Immature natural killer cell (primary cell): ENCODE results near the gene SYPL1. TPM values are rescaled to one million over a fixed set of nuclear protein-coding genes. Genes with fewer than 3 reads are reported as not detected.

Experiments
- DNase-seq, 3 donors: peaks; one replicate each; pipeline ENCODE4 v3.0.0; 2022; ENCODE audit warnings: mixed read lengths in 1 of 3
- H3K27ac Mint-ChIP-seq, 6 donors: one replicate each; pipeline ENCODE4 v1.8.0; 2020; ENCODE audit warnings: mixed read lengths in 6 of 6, mild to moderate bottlenecking in 5 of 6, inconsistent platforms in 4 of 6, moderate library complexity in 3 of 6
- H3K27me3 Mint-ChIP-seq, 3 donors: one replicate each; pipeline ENCODE4 v1.8.0; 2020 to 2021; ENCODE audit warnings: low read depth in 3 of 3, mild to moderate bottlenecking in 3 of 3, mixed read lengths in 3 of 3, moderate library complexity in 3 of 3, inconsistent platforms in 1 of 3
- H3K36me3 Mint-ChIP-seq, 3 donors: one replicate each; pipeline ENCODE4 v1.8.0; 2020; ENCODE audit warnings: mixed read lengths in 3 of 3, inconsistent platforms in 2 of 3, mild to moderate bottlenecking in 2 of 3
- H3K4me1 Mint-ChIP-seq, 2 donors: one replicate each; pipeline ENCODE4 v1.8.0; 2020; ENCODE audit warnings: inconsistent platforms in 2 of 2, mild to moderate bottlenecking in 2 of 2, mixed read lengths in 2 of 2, moderate library complexity in 1 of 2
- H3K4me3 Mint-ChIP-seq, 5 donors: one replicate each; pipeline ENCODE4 v1.8.0; 2020; ENCODE audit warnings: mild to moderate bottlenecking in 5 of 5, mixed read lengths in 5 of 5, inconsistent platforms in 3 of 5, moderate library complexity in 3 of 5
- H3K9me3 Mint-ChIP-seq, 6 donors: one replicate each; pipeline ENCODE4 v1.8.0; 2020; ENCODE audit warnings: mild to moderate bottlenecking in 6 of 6, mixed read lengths in 6 of 6, inconsistent platforms in 4 of 6, moderate library complexity in 3 of 6
- polyA plus RNA-seq, 3 donors: library from polyadenylated mRNA; unstranded; fragments of 300-500 nt; fragmentation: Illumina TruSeq; gene quantifications; one replicate each; pipeline ENCODE4 v1.2.3, GENCODE V29; 2021

The SYPL1 gene
- polyA plus RNA-seq, 3 donors from 2014 or later: 25.3 to 46.5 (median 32.0) TPM

DNA sequence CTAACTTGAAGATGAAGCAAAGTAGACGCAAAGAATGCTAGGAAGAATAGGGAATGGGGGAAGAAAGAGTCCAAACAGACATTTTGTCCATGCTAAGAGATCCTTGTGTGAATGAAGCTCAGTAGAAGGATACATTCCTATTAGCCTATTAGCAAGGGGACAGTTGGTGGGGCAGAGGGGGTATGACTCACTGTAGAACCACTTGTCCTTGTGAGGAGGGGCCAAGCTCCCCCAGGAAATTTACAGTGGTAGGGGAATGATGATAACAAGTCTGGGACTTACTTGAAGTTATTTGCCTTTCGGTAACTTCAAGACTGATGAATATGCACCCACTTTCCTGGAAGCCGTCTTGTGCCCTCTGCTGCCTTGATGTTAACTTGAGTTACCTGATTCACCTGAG is 17.2 kb upstream of the SYPL1 start:
- Mint-ChIP-seq H3K4me3 (no peak overlapping the region), H3K4me1 (peaks cover 0 to 3% of the 10 kb centered on the region in 2 donors), H3K36me3 (no peaks in the 10 kb centered on the region), H3K27me3 (peaks cover 4 to 12% (median 10%) of the 10 kb centered on the region in 3 donors), H3K27ac (no peak overlapping the region), H3K9me3 (no peaks in the 10 kb centered on the region)
- no peak for DNase-seq

- peaks cover 5 to 12% (median 10%) of the 10 kb centered on the region in 3 donors for H3K27me3 Mint-ChIP-seq
- DNase-seq: no peak
- H3K9me3 Mint-ChIP-seq: no peaks in the 10 kb centered on the region
- H3K27ac Mint-ChIP-seq: no peak overlapping the region
- no peaks in the 10 kb centered on the region for H3K36me3 Mint-ChIP-seq
- H3K4me1 Mint-ChIP-seq: peaks cover 0 to 3% of the 10 kb centered on the region in 2 donors
- no peak overlapping the region for H3K4me3 Mint-ChIP-seq
These were observed 16.7 kb upstream of the SYPL1 start for GRCh38 chr7:106128836-106129235.

- Mint-ChIP-seq H3K27ac (no peak overlapping the region), H3K4me1 (peaks cover 0 to 3% of the 10 kb centered on the region in 2 donors), H3K4me3 (no peak overlapping the region), H3K36me3 (no peaks in the 10 kb centered on the region), H3K9me3 (no peaks in the 10 kb centered on the region), H3K27me3 (peaks cover 6 to 11% (median 9%) of the 10 kb centered on the region in 3 donors)
- no peak for DNase-seq
These were observed 16.1 kb upstream of the SYPL1 start for GRCh38 chr7:106127984-106128780.

GRCh38 chr7:106126170-106126938 is 14.2 kb upstream of the SYPL1 start:
- peaks cover 0 to 3% of the 10 kb centered on the region in 2 donors for H3K4me1 Mint-ChIP-seq
- H3K36me3 Mint-ChIP-seq: peaks cover 0 to 3% (median 0%) of the 10 kb centered on the region in 3 donors
- H3K4me3 Mint-ChIP-seq: no peak overlapping the region
- H3K27me3 Mint-ChIP-seq: peaks cover 5 to 13% (median 7%) of the 10 kb centered on the region in 3 donors
- H3K27ac Mint-ChIP-seq: no peak overlapping the region
- no peak for DNase-seq
- no peaks in the 10 kb centered on the region for H3K9me3 Mint-ChIP-seq

GRCh38 chr7:106125417-106125816 is 13.3 kb upstream of the SYPL1 start:
- Mint-ChIP-seq H3K9me3 (no peaks in the 10 kb centered on the region), H3K4me3 (no peak overlapping the region)

GRCh38 chr7:106124186-106124585 is 12.1 kb upstream of the SYPL1 start:
- Mint-ChIP-seq H3K27ac (no peak overlapping the region), H3K4me1 (peaks cover 0 to 3% of the 10 kb centered on the region in 2 donors), H3K27me3 (peaks cover 7 to 14% (median 8%) of the 10 kb centered on the region in 3 donors), H3K9me3 (no peaks in the 10 kb centered on the region), H3K4me3 (no peak overlapping the region), H3K36me3 (peaks cover 0 to 3% (median 0%) of the 10 kb centered on the region in 3 donors)
- DNase-seq: no peak

More at GRCh38 chr7:106125417-106125816, 13.3 kb upstream of the SYPL1 start:
- Mint-ChIP-seq H3K36me3 (peaks cover 0 to 3% (median 0%) of the 10 kb centered on the region in 3 donors), H3K27me3 (peaks cover 6 to 15% (median 7%) of the 10 kb centered on the region in 3 donors), H3K4me1 (peaks cover 0 to 3% of the 10 kb centered on the region in 2 donors), H3K27ac (no peak overlapping the region)
- DNase-seq: no peak

DNA sequence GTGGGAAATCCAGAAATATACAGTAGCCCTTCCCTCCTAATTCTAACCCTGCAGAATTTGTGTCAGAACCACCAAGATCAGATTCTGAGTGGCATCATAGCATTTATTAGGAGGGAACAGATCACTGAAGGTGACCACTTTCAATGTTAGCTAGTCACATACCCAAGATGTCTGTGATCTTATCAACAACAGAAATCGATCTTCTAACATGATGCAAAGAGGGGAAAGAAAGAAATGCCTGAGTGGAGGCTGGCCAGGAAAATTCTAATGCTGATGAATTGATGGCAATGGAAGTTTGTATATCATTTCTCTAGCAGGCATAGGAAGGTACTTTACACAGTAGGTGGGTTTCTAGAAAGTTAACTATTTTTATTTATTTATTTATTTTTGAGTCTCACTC is 10.6 kb upstream of the SYPL1 start:
- Mint-ChIP-seq H3K4me3 (no peak overlapping the region), H3K36me3 (peaks cover 0 to 3% (median 0%) of the 10 kb centered on the region in 3 donors), H3K27me3 (peaks cover 4 to 12% (median 8%) of the 10 kb centered on the region in 3 donors), H3K9me3 (no peaks in the 10 kb centered on the region), H3K27ac (no peak overlapping the region), H3K4me1 (peaks cover 0 to 3% of the 10 kb centered on the region in 2 donors)
- no peak for DNase-seq

DNA sequence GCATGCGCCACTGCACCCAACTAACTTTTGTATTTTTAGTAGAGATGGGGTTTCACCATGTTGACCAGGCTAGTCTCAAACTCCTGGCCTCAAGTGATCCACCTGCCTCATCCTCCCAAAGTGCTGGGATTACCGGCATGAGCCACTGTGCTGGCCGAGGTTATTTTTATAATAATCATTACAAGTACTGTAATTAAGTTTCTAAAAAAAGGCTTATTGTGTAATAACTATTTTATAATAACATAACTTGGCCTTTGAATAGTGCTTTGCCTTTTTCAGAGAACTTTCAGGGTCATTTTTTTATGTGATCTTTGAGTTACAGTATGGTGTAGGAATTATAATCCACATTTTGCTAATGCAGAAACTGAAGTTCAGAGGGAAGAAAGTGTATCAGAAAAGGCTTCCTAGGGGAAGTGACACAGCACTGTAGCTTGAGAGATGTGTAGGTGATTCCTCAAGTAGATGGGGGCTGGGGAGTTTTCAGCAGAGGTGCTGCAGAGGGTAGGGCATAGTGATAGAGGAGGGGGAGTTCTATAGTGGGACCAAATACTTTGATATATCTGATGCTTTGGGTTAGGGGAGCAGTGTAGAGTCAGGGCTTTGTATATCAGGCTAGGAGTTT is 9.2 kb upstream of the SYPL1 start:
- Mint-ChIP-seq H3K27ac (no peak overlapping the region), H3K4me3 (no peak overlapping the region), H3K9me3 (no peaks in the 10 kb centered on the region), H3K27me3 (peaks cover 0 to 12% (median 8%) of the 10 kb centered on the region in 3 donors), H3K4me1 (peaks cover 0 to 2% of the 10 kb centered on the region in 2 donors), H3K36me3 (peaks cover 0 to 3% (median 0%) of the 10 kb centered on the region in 3 donors)
- no peak for DNase-seq

DNA sequence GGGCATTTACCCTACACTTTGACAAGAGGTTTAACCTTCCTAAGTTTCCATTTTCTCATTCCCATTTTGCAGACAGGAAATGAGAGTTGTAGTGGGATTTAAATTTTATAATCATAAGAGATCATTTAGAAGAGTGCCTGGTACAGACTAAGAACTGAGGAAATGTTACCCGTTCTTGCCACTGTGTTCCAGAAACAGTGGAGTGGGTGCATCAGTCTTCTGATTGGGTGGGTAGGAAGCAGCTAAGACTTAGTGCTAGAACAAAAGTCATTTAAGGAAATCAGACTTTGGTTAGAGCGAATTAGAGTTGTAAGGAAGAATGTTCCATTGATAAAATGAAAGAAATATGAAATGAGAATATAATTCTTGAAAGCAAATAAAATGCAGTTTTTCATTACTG is 8.4 kb upstream of the SYPL1 start:
- Mint-ChIP-seq H3K27me3 (peaks cover 0 to 15% (median 8%) of the 10 kb centered on the region in 3 donors), H3K4me3 (no peak overlapping the region), H3K4me1 (no peaks in the 10 kb centered on the region), H3K36me3 (peaks cover 0 to 3% (median 0%) of the 10 kb centered on the region in 3 donors), H3K9me3 (no peaks in the 10 kb centered on the region), H3K27ac (no peak overlapping the region)
- no peak for DNase-seq

DNA sequence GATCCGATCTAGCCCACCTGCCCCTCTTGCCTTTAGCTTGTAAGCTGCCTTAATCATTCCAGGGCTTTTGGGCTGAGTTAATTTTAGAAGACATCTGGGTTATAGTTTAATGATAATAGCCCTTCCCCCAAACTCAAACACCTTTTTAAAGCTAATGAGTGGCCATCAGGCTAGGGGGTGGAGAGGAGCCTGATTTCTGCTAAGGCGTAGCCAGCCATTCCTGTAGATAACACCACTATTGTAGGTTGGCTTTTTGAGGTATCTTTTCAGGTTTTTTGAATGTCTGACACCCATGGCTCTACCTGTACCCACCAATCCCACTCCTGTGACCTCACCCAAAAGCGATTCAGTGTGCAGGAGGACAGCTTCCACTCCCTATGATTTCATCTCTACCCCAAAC is 7.6 kb upstream of the SYPL1 start:
- no peaks in the 10 kb centered on the region for H3K9me3 Mint-ChIP-seq
- no peak for DNase-seq
- no peak overlapping the region for H3K27ac Mint-ChIP-seq

GRCh38 chr7:106117786-106118544 is 5.9 kb upstream of the SYPL1 start:
- DNase-seq: no peak
- Mint-ChIP-seq H3K27me3 (peaks cover 2 to 15% (median 9%) of the 10 kb centered on the region in 3 donors), H3K4me3 (no peak overlapping the region), H3K36me3 (peaks cover 0 to 3% (median 0%) of the 10 kb centered on the region in 3 donors), H3K9me3 (no peaks in the 10 kb centered on the region), H3K4me1 (peaks cover 11% of the 10 kb centered on the region in 2 donors), H3K27ac (no peak overlapping the region)

More for the DNA sequence above, 7.6 kb upstream of the SYPL1 start:
- Mint-ChIP-seq H3K4me1 (no peaks in the 10 kb centered on the region), H3K4me3 (no peak overlapping the region), H3K27me3 (peaks cover 0 to 15% (median 8%) of the 10 kb centered on the region in 3 donors), H3K36me3 (peaks cover 0 to 3% (median 0%) of the 10 kb centered on the region in 3 donors)

GRCh38 chr7:106116161-106116704 is 4.1 kb upstream of the SYPL1 start:
- no peaks in the 10 kb centered on the region for H3K36me3 Mint-ChIP-seq
- no peak overlapping the region for H3K27ac Mint-ChIP-seq
- peaks cover 2 to 21% (median 7%) of the 10 kb centered on the region in 3 donors for H3K27me3 Mint-ChIP-seq
- peaks cover 19 to 22% of the 10 kb centered on the region in 2 donors for H3K4me1 Mint-ChIP-seq
- H3K9me3 Mint-ChIP-seq: no peaks in the 10 kb centered on the region
- H3K4me3 Mint-ChIP-seq: no peak overlapping the region
- DNase-seq: no peak
